Nephron (organoid): ENCODE measurements around the gene C10orf67.

ENCODE experiments used
- H3K27ac Mint-ChIP-seq, 3 experiments: 2 replicates each; pipeline ENCODE4 v1.8.0; 2020; ENCODE audit warnings: mixed read lengths in 3 of 3, mild to moderate bottlenecking in 2 of 3, moderate library complexity in 1 of 3
- H3K27me3 Mint-ChIP-seq: 2 replicates; pipeline ENCODE4 v1.8.0; 2021; ENCODE audit warnings: low read depth, mild to moderate bottlenecking, moderate library complexity, mixed read lengths
- H3K36me3 Mint-ChIP-seq: 2 replicates; pipeline ENCODE4 v1.8.0; 2020; ENCODE audit warnings: low read depth, mixed read lengths
- H3K4me1 Mint-ChIP-seq: 2 replicates; pipeline ENCODE4 v1.8.0; 2020; ENCODE audit warnings: mixed read lengths
- H3K4me3 Mint-ChIP-seq, 3 experiments: 2 replicates each; pipeline ENCODE4 v1.8.0; 2020; ENCODE audit warnings: mild to moderate bottlenecking in 3 of 3, mixed read lengths in 3 of 3, moderate library complexity in 2 of 3
- H3K9me3 Mint-ChIP-seq: 2 replicates; pipeline ENCODE4 v1.8.0; 2020; ENCODE audit warnings: mixed read lengths
- TF ChIP-seq, protein P1 (sequence below), 3 experiments: fragments of 200-600 bp; sonication (generic); IDR thresholded peaks; one replicate each; pipeline ENCODE4 v1.5.0; 2021; ENCODE audit warnings: antibody characterized with exemption in 3 of 3; ENCODE audit not compliant: unreplicated experiment in 3 of 3

Gene C10orf67

DNA sequence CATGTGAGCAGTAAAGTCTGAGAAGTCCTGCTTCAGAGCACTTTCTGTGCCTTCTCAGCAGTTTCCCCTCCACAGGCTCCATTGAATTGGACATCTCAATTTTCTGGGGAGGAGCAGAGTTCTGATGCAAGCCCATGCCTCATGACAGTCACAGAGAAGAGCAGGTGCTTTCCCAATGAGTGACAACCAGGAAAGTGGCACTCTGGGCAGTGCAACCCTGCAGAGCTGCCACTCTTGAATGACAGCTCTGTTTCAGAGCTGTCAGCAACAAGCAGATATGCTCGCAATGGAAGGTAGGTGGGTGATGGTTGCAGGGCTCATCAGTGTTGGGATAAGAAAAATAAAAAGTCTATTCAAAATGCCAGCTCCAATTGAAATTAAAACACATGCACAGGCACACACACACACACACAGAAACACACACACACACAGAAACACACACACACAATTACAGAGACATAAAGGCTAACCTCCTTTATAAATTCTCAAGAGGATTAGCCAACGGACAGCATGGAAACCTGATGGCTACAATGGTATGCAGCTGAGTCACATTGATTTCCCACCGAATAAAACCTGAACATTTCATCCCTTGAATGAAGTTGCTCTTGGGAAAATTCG lies 50.5 kb downstream of the C10orf67 start:
- Mint-ChIP-seq H3K4me3 (no peak overlapping the region), H3K27ac (no peak overlapping the region), H3K9me3 (peaks cover 2% of the 10 kb centered on the region), H3K4me1 (no peaks in the 10 kb centered on the region), H3K27me3 (peaks cover 28% of the 10 kb centered on the region), H3K36me3 (no peaks in the 10 kb centered on the region)
- TF ChIP-seq, protein P1, sequence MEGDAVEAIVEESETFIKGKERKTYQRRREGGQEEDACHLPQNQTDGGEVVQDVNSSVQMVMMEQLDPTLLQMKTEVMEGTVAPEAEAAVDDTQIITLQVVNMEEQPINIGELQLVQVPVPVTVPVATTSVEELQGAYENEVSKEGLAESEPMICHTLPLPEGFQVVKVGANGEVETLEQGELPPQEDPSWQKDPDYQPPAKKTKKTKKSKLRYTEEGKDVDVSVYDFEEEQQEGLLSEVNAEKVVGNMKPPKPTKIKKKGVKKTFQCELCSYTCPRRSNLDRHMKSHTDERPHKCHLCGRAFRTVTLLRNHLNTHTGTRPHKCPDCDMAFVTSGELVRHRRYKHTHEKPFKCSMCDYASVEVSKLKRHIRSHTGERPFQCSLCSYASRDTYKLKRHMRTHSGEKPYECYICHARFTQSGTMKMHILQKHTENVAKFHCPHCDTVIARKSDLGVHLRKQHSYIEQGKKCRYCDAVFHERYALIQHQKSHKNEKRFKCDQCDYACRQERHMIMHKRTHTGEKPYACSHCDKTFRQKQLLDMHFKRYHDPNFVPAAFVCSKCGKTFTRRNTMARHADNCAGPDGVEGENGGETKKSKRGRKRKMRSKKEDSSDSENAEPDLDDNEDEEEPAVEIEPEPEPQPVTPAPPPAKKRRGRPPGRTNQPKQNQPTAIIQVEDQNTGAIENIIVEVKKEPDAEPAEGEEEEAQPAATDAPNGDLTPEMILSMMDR (IDR thresholded peaks at IDR 0.05; ENCODE audit: unreplicated experiment in 3 of 3), result no peak

DNA sequence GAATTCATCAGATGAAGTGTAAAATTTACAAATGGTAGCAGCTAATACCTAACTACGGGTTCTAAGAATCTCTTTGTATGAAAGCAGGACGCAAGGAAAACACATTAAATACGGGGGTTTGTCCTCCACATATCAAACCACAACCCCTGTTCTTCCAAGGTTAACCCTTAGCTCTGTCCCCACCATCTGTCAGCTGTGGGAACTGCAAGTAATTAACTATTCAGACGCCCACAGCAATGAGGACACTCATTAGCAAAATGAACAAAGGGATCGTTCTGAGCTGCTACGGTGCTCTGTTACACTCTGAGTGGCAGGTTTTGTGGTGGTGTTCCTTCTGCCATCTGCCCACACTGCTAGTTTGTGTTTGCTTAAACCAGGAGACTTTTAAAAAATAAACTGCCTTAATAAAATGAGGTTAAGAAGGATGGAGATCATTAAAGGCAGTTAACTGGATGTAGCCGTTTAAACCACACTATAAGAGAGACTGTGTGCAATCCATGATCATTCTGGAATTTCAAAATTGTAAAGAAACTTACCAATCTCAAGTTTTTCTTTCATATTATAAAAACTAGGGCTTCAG lies 51.4 kb downstream of the C10orf67 start:
- no peak overlapping the region for H3K27ac Mint-ChIP-seq
- TF ChIP-seq, protein P1 (IDR thresholded peaks at IDR 0.05; ENCODE audit: unreplicated experiment in 3 of 3), result peak; percentile 48 to 62 (median 51)
- H3K36me3 Mint-ChIP-seq, result no peaks in the 10 kb centered on the region
- H3K4me3 Mint-ChIP-seq, result no peak overlapping the region
- H3K9me3 Mint-ChIP-seq, result peaks cover 2% of the 10 kb centered on the region
- no peaks in the 10 kb centered on the region for H3K4me1 Mint-ChIP-seq
- peaks cover 28% of the 10 kb centered on the region for H3K27me3 Mint-ChIP-seq

GRCh38 chr10:23291551-23292334 lies 52.9 kb downstream of the C10orf67 start:
- Mint-ChIP-seq H3K4me1 (no peaks in the 10 kb centered on the region), H3K27ac (no peak overlapping the region), H3K27me3 (peaks cover 28% of the 10 kb centered on the region), H3K9me3 (peaks cover 2% of the 10 kb centered on the region), H3K36me3 (no peaks in the 10 kb centered on the region), H3K4me3 (no peak overlapping the region)
- TF ChIP-seq, protein P1 (IDR thresholded peaks at IDR 0.05; ENCODE audit: unreplicated experiment in 3 of 3), result no peak

DNA sequence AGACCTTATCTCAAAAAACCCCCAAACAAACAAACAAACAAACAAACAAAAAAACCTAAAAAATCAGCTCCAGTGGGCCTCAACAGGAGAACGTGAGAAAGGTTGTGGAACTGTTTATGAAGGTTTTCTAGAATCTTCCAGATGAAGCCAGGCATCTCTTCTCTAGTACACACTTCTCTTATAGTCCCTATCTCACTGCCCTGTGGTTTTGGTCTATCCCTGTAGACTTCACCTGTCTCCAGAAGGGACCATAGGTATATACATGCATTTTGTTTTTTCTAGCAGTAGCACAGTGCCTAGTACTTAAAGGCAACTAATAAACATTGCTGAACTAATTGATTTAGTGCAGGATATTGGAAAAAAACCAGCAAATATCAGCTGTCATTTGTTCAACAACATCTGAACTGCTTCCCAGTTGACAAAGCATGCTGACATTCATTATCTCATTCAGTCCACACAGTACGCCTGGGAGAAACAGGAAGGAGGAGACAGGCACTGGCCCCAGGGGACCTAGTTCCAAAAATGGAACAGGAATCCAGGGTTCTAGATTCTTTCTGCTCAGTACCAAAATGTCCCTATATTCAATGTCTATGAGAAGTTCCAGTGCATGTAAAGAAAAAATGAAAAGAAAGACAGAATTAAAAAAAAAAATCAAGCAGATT lies 59.8 kb downstream of the C10orf67 start:
- Mint-ChIP-seq H3K27me3 (peaks cover 31% of the 10 kb centered on the region), H3K36me3 (no peaks in the 10 kb centered on the region), H3K4me3 (no peak overlapping the region), H3K9me3 (peaks cover 3% of the 10 kb centered on the region), H3K27ac (no peak overlapping the region), H3K4me1 (no peaks in the 10 kb centered on the region)
- TF ChIP-seq, protein P1 (IDR thresholded peaks at IDR 0.05; ENCODE audit: unreplicated experiment in 3 of 3), result no peak

DNA sequence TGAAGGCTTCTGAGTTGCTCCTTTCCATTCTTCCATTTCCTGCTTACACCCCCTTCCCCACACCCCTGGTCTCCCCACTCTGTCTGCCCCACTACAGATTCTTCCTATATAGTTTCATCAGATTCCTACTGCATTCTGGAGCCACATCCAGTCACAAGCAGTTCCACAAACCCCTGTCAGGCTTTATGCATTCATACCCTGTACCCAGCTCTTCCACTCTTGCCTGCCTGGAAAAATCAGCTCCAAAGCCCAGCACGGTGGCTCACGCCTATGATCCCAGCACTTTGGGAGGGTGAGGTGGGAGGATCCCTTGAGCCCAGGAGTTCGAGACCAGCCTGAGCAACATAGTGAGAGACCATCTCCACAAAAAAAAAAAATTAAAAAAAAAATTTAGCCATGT lies 60.4 kb downstream of the C10orf67 start:
- TF ChIP-seq, protein P1 (IDR thresholded peaks at IDR 0.05; ENCODE audit: unreplicated experiment in 3 of 3), result no peak
- peaks cover 3% of the 10 kb centered on the region for H3K9me3 Mint-ChIP-seq
- H3K27me3 Mint-ChIP-seq, result peaks cover 30% of the 10 kb centered on the region
- no peaks in the 10 kb centered on the region for H3K4me1 Mint-ChIP-seq
- H3K36me3 Mint-ChIP-seq, result no peaks in the 10 kb centered on the region
- H3K4me3 Mint-ChIP-seq, result no peak overlapping the region
- no peak overlapping the region for H3K27ac Mint-ChIP-seq
